NCI-H345 (cell line): ENCODE data around the gene VMAC.
"Not testable (repeated sequence)": the region's sequence is repeated elsewhere in the genome, so short reads cannot be mapped to it uniquely, and the experiment has no call there.

Experiments
- DNase-seq: peaks from one replicate; lab custom pipeline; 2025; lab: John Stamatoyannopoulos, UW

The VMAC gene

GRCh38 chr19:5904352-5905113 lies at the start of gene VMAC:
TSS of gene VMAC (plus strand) at chr19:5904872. CDS start at chr19:5904891, 19 bp downstream.
- peak; percentile 100 for DNase-seq

GRCh38 chr19:5855151-5855550 lies 49.5 kb upstream of the VMAC start:
- DNase-seq, result not testable (repeated sequence)

GRCh38 chr19:5857203-5858081 lies 47.2 kb upstream of the VMAC start:
- DNase-seq, result no peak

GRCh38 chr19:5863030-5863665 lies 41.5 kb upstream of the VMAC start:
- DNase-seq, result no peak

- DNase-seq, result no peak
These were observed 40.5 kb upstream of the VMAC start for GRCh38 chr19:5864013-5864720.

- DNase-seq, result no peak
These were observed 39.8 kb upstream of the VMAC start for GRCh38 chr19:5864725-5865486.

- DNase-seq, result no peak
These were observed 38.9 kb upstream of the VMAC start for GRCh38 chr19:5865772-5866171.

GRCh38 chr19:5867201-5868136 lies 37.2 kb upstream of the VMAC start:
- DNase-seq, result no peak

GRCh38 chr19:5870986-5871394 lies 33.7 kb upstream of the VMAC start:
- no peak for DNase-seq

- no peak for DNase-seq
These were observed 31.0 kb upstream of the VMAC start for GRCh38 chr19:5873617-5874199.

GRCh38 chr19:5874496-5874895 lies 30.2 kb upstream of the VMAC start:
- DNase-seq, result not testable (repeated sequence)

GRCh38 chr19:5877427-5877826 lies 27.2 kb upstream of the VMAC start:
- DNase-seq, result no peak

- no peak for DNase-seq
These were observed 26.8 kb upstream of the VMAC start for GRCh38 chr19:5877882-5878281.

- no peak for DNase-seq
These were observed 24.5 kb upstream of the VMAC start for GRCh38 chr19:5880196-5880595.

- no peak for DNase-seq
These were observed 24.0 kb upstream of the VMAC start for GRCh38 chr19:5880604-5881078.

GRCh38 chr19:5881543-5882299 lies 23.0 kb upstream of the VMAC start:
- DNase-seq, result no peak

- DNase-seq, result no peak
These were observed 22.2 kb upstream of the VMAC start for GRCh38 chr19:5882421-5882968.

GRCh38 chr19:5883157-5883873 lies 21.4 kb upstream of the VMAC start:
- DNase-seq, result not testable (repeated sequence)
